GM10266 (cell line): ENCODE results near the gene FANK1.

Source experiments
- DNase-seq: peaks from one replicate; pipeline ENCODE4 v3.0.0; 2012; ENCODE audit errors: extremely low spot score
- CTCF ChIP-seq: IDR thresholded peaks from 2 replicates; pipeline ENCODE4 v1.5.1; 2012; ENCODE audit warnings: mild to moderate bottlenecking, low read depth; ENCODE audit not compliant: control insufficient read depth, insufficient read depth; ENCODE audit errors: missing control alignments

The FANK1 gene

GRCh38 chr10:125857185-125857760 is 39.1 kb upstream of the FANK1 start:
- TF ChIP-seq CTCF, result no peak
- DNase-seq, result no peak

- no peak for DNase-seq
- TF ChIP-seq CTCF, result no peak
These were observed 37.1 kb upstream of the FANK1 start for GRCh38 chr10:125859128-125859817.

GRCh38 chr10:125865120-125865519 is 31.2 kb upstream of the FANK1 start:
- no peak for TF ChIP-seq CTCF
- no peak for DNase-seq

- TF ChIP-seq CTCF, result no peak
- DNase-seq, result no peak
These were observed 29.8 kb upstream of the FANK1 start for GRCh38 chr10:125866421-125867029.

- peak; percentile 76 for TF ChIP-seq CTCF
- peak; percentile 23 for DNase-seq
These were observed 27.9 kb upstream of the FANK1 start for GRCh38 chr10:125868372-125868975.

GRCh38 chr10:125871338-125871737 is 25.0 kb upstream of the FANK1 start:
- no peak for DNase-seq
- TF ChIP-seq CTCF, result no peak
